ENCODE data around the gene DOCK10.

The DOCK10 gene

DNA sequence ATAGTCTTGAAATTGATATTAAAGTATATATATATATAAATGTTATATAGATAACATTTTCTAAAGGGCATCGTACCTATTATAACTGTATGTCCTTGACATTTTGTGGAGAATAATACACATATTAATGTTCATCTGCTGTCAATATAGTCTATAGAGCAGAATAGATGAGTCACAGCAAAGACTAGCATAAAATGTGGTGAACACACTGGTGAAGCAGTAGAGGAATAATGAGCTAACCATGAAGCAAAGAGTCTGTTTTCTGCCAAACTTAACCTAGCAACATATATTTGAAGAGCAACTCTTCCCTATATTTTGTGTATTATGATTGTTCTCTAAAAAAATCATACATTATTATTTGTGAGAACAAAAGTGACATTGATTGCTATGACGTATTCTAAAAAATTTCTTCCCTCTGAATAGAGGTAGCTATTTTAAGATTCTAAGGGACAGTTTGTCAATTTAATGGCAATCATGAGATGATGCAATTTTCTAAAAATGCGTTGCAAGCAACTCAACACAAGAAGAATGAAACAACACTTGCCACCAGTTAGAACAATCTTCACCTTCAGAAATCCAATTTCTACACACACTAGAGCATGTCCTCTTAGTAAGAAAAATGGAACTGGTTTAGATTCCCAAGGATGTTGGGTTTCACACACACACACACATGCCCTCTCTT lies 22.0 kb downstream of the DOCK10 start:
- no peak for TF ChIP-seq ZNF391 (tag by site-specific recombination; IDR thresholded peaks at IDR 0.05; ENCODE audit: borderline replicate concordance, low read depth)
- no peak for TF ChIP-seq ZBTB17 (tag by site-specific recombination; IDR thresholded peaks at IDR 0.05)
- TF ChIP-seq, protein P1, sequence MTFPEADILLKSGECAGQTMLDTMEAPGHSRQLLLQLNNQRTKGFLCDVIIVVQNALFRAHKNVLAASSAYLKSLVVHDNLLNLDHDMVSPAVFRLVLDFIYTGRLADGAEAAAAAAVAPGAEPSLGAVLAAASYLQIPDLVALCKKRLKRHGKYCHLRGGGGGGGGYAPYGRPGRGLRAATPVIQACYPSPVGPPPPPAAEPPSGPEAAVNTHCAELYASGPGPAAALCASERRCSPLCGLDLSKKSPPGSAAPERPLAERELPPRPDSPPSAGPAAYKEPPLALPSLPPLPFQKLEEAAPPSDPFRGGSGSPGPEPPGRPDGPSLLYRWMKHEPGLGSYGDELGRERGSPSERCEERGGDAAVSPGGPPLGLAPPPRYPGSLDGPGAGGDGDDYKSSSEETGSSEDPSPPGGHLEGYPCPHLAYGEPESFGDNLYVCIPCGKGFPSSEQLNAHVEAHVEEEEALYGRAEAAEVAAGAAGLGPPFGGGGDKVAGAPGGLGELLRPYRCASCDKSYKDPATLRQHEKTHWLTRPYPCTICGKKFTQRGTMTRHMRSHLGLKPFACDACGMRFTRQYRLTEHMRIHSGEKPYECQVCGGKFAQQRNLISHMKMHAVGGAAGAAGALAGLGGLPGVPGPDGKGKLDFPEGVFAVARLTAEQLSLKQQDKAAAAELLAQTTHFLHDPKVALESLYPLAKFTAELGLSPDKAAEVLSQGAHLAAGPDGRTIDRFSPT (tag by site-specific recombination; IDR thresholded peaks at IDR 0.05): no peak
- TF ChIP-seq ZNF354C (tag by site-specific recombination; IDR thresholded peaks at IDR 0.05; ENCODE audit: borderline replicate concordance, low read depth): no peak
- TF ChIP-seq ZEB2 (tag by site-specific recombination; IDR thresholded peaks at IDR 0.05): no peak
- TF ChIP-seq, protein P2, sequence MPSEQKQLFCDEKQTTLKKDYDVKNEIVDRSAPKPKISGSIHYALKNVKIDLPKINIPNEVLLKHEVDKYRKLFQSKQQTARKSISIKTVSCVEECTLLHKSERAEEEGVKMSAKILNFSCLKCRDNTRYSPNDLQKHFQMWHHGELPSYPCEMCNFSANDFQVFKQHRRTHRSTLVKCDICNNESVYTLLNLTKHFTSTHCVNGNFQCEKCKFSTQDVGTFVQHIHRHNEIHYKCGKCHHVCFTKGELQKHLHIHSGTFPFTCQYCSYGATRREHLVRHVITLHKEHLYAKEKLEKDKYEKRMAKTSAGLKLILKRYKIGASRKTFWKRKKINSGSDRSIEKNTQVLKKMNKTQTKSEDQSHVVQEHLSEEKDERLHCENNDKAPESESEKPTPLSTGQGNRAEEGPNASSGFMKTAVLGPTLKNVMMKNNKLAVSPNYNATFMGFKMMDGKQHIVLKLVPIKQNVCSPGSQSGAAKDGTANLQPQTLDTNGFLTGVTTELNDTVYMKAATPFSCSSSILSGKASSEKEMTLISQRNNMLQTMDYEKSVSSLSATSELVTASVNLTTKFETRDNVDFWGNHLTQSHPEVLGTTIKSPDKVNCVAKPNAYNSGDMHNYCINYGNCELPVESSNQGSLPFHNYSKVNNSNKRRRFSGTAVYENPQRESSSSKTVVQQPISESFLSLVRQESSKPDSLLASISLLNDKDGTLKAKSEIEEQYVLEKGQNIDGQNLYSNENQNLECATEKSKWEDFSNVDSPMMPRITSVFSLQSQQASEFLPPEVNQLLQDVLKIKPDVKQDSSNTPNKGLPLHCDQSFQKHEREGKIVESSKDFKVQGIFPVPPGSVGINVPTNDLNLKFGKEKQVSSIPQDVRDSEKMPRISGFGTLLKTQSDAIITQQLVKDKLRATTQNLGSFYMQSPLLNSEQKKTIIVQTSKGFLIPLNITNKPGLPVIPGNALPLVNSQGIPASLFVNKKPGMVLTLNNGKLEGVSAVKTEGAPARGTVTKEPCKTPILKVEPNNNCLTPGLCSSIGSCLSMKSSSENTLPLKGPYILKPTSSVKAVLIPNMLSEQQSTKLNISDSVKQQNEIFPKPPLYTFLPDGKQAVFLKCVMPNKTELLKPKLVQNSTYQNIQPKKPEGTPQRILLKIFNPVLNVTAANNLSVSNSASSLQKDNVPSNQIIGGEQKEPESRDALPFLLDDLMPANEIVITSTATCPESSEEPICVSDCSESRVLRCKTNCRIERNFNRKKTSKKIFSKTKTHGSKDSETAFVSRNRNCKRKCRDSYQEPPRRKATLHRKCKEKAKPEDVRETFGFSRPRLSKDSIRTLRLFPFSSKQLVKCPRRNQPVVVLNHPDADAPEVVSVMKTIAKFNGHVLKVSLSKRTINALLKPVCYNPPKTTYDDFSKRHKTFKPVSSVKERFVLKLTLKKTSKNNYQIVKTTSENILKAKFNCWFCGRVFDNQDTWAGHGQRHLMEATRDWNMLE (tag by site-specific recombination; conservative IDR thresholded peaks at IDR 0.05; ENCODE audit: low read depth): no peak
- TF ChIP-seq, protein P3, sequence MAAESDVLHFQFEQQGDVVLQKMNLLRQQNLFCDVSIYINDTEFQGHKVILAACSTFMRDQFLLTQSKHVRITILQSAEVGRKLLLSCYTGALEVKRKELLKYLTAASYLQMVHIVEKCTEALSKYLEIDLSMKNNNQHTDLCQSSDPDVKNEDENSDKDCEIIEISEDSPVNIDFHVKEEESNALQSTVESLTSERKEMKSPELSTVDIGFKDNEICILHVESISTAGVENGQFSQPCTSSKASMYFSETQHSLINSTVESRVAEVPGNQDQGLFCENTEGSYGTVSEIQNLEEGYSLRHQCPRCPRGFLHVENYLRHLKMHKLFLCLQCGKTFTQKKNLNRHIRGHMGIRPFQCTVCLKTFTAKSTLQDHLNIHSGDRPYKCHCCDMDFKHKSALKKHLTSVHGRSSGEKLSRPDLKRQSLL (tag by site-specific recombination; IDR thresholded peaks at IDR 0.05): no peak
- no peak for TF ChIP-seq SP7 (tag by site-specific recombination; IDR thresholded peaks at IDR 0.05)
- TF ChIP-seq IKZF3 (tag by site-specific recombination; IDR thresholded peaks at IDR 0.05): no peak
- no peak for TF ChIP-seq ZNF350 (tag by site-specific recombination; IDR thresholded peaks at IDR 0.05)
- TF ChIP-seq, protein P4, sequence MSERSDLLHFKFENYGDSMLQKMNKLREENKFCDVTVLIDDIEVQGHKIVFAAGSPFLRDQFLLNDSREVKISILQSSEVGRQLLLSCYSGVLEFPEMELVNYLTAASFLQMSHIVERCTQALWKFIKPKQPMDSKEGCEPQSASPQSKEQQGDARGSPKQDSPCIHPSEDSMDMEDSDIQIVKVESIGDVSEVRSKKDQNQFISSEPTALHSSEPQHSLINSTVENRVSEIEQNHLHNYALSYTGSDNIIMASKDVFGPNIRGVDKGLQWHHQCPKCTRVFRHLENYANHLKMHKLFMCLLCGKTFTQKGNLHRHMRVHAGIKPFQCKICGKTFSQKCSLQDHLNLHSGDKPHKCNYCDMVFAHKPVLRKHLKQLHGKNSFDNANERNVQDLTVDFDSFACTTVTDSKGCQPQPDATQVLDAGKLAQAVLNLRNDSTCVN (tag by site-specific recombination; optimal IDR thresholded peaks at IDR 0.05): no peak
- POLR2A ChIA-PET: no interaction called here
- H3K4me3 ChIP-seq (ENCODE audit: low read depth, low read length): no peak overlapping the region
- CTCF ChIA-PET: interaction anchor here (0.5 to 1.2 kb wide), 4 partner anchors 11 to 877 kb away, joined by 3 to 6 read pairs (median 4); no protein-coding TSS in a partner anchor
- no peaks in the 10 kb centered on the region for H3K4me1 ChIP-seq (ENCODE audit: control insufficient read depth, insufficient read depth, low read length)
- H3K27ac ChIP-seq (ENCODE audit: extremely low read depth, low read depth, low read length): no peak overlapping the region
- no peaks in the 10 kb centered on the region for H3K9me3 ChIP-seq (ENCODE audit: control insufficient read depth, insufficient read depth, low read depth, low read length)
- no peaks in the 10 kb centered on the region for H3K36me3 ChIP-seq (ENCODE audit: control insufficient read depth in 2 of 2, insufficient read depth in 1 of 2, low read length in 2 of 2)

DNA sequence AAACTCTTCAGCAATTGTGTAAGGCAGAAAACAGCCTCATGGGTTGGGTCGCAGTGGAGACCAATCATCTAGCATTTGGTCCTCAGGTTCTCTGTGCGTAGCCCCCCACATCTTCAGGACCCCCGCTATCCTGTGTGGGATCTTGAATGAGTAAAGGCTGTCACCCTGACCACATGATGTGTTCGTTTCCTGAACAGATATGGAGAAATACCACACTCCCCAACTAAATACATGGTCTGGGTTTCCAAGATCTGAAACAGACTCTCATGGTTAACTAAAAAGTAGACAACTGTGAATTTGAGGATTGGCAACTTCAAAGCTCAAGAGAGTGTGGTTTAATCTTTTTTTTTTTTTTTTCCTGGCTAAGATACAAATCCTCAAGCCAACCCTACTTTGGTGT lies 23.2 kb downstream of the DOCK10 start:
- Histone ChIP-seq H3K4me1 (ENCODE audit: control insufficient read depth, insufficient read depth, low read length) (no peaks in the 10 kb centered on the region), H3K27ac (ENCODE audit: extremely low read depth, low read depth, low read length) (no peak overlapping the region), H3K36me3 (ENCODE audit: control insufficient read depth in 2 of 2, insufficient read depth in 1 of 2, low read length in 2 of 2) (no peaks in the 10 kb centered on the region), H3K9me3 (ENCODE audit: control insufficient read depth, insufficient read depth, low read depth, low read length) (no peaks in the 10 kb centered on the region), H3K4me3 (ENCODE audit: low read depth, low read length) (no peak overlapping the region)
- ChIA-PET POLR2A (no interaction called here), CTCF (interaction anchor here (0.6 to 0.7 kb wide), 2 partner anchors 571 to 1643 kb away, joined by 3 read pairs; no protein-coding TSS in a partner anchor)
- TF ChIP-seq ZNF416 (tag by site-specific recombination; IDR thresholded peaks at IDR 0.05): no peak
- no peak for TF ChIP-seq ZNF558 (tag by site-specific recombination; IDR thresholded peaks at IDR 0.05)
- TF ChIP-seq ZNF121 (tag by site-specific recombination; IDR thresholded peaks at IDR 0.05): no peak
- TF ChIP-seq ZNF747 (tag by site-specific recombination; IDR thresholded peaks at IDR 0.05): no peak
- TF ChIP-seq ZNF16 (tag by site-specific recombination; IDR thresholded peaks at IDR 0.05; ENCODE audit: low read depth): no peak
- TF ChIP-seq ZNF311 (tag by site-specific recombination; IDR thresholded peaks at IDR 0.05; ENCODE audit: borderline replicate concordance): no peak
- TF ChIP-seq, protein P5, sequence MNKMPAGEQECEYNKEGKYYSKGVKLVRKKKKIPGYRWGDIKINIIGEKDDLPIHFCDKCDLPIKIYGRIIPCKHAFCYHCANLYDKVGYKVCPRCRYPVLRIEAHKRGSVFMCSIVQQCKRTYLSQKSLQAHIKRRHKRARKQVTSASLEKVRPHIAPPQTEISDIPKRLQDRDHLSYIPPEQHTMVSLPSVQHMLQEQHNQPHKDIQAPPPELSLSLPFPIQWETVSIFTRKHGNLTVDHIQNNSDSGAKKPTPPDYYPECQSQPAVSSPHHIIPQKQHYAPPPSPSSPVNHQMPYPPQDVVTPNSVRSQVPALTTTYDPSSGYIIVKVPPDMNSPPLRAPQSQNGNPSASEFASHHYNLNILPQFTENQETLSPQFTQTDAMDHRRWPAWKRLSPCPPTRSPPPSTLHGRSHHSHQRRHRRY (tag by site-specific recombination; IDR thresholded peaks at IDR 0.05): no peak
- TF ChIP-seq ZFP3 (tag by site-specific recombination; IDR thresholded peaks at IDR 0.05; ENCODE audit: low read depth): no peak
- no peak for TF ChIP-seq OSR2 (tag by site-specific recombination; IDR thresholded peaks at IDR 0.05)
- TF ChIP-seq, protein P6, sequence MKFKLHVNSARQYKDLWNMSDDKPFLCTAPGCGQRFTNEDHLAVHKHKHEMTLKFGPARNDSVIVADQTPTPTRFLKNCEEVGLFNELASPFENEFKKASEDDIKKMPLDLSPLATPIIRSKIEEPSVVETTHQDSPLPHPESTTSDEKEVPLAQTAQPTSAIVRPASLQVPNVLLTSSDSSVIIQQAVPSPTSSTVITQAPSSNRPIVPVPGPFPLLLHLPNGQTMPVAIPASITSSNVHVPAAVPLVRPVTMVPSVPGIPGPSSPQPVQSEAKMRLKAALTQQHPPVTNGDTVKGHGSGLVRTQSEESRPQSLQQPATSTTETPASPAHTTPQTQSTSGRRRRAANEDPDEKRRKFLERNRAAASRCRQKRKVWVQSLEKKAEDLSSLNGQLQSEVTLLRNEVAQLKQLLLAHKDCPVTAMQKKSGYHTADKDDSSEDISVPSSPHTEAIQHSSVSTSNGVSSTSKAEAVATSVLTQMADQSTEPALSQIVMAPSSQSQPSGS (tag by site-specific recombination; IDR thresholded peaks at IDR 0.05; ENCODE audit: low read depth): no peak
- no peak for TF ChIP-seq ZNF133 (tag by site-specific recombination; IDR thresholded peaks at IDR 0.05)
- no peak for TF ChIP-seq ZNF48 (tag by site-specific recombination; IDR thresholded peaks at IDR 0.05)
